ENCODE results near the gene DNAH11. TPM values are rescaled to one million over a fixed set of nuclear protein-coding genes. Genes with fewer than 3 reads are reported as not detected.

Gene DNAH11
- total RNA-seq: under 0.01 TPM in 2 replicates

GRCh38 chr7:21542891-21543527, at the start of gene DNAH11:
TSS of gene DNAH11 (plus strand) at chr7:21543039. CDS start at chr7:21543246, 207 bp downstream.

GRCh38 chr7:21945454-21946221, 402.8 kb downstream of the DNAH11 start, which contains the start of gene CDCA7L:
TSS of gene CDCA7L (minus strand) at chr7:21945899. CDS start at chr7:21945804, 95 bp downstream.

Other genes starting within 250 kb of the DNAH11 start
- 1.3 and 1.8 TPM in 2 replicates for gene SP4, start 115.0 kb upstream of the DNAH11 start, total RNA-seq

All from cardiac atrium fibroblast (primary cell).